PFSK-1 (cell line): Measurements from ENCODE around the gene LRRC3.

Source experiments
- FOXP2 ChIP-seq: optimal IDR thresholded peaks from 2 replicates; pipeline ENCODE3; 2011; ENCODE audit warnings: borderline replicate concordance, control low read depth, inconsistent platforms; ENCODE audit not compliant: insufficient read depth; ENCODE audit errors: extremely low read length, extremely low read depth
- POLR2AphosphoS5 ChIP-seq: IDR thresholded peaks from 2 replicates; pipeline ENCODE4 v1.6.1; 2012; ENCODE audit warnings: low read depth, mild to moderate bottlenecking, control low read depth, low read length, moderate library complexity
- SIN3A ChIP-seq: IDR thresholded peaks from 2 replicates; pipeline ENCODE4 v1.6.1; 2012; ENCODE audit warnings: mild to moderate bottlenecking, low read length, moderate library complexity, borderline replicate concordance; ENCODE audit not compliant: insufficient read depth
- TAF1 ChIP-seq: IDR thresholded peaks from 2 replicates; pipeline ENCODE4 v1.6.1; 2012; ENCODE audit warnings: low read length, control low read depth, borderline replicate concordance; ENCODE audit not compliant: insufficient read depth
- TF ChIP-seq, protein P1 (sequence below), 2 experiments: IDR thresholded peaks; 2 replicates each; pipeline versions ENCODE4 v1.6.1 to v1.8.0; 2011 to 2012; ENCODE audit warnings: low read depth in 2 of 2, low read length in 2 of 2, control low read depth in 1 of 2, inconsistent platforms in 1 of 2, mild to moderate bottlenecking in 1 of 2, moderate library complexity in 1 of 2; ENCODE audit not compliant: insufficient read depth in 1 of 2

LRRC3 gene

DNA sequence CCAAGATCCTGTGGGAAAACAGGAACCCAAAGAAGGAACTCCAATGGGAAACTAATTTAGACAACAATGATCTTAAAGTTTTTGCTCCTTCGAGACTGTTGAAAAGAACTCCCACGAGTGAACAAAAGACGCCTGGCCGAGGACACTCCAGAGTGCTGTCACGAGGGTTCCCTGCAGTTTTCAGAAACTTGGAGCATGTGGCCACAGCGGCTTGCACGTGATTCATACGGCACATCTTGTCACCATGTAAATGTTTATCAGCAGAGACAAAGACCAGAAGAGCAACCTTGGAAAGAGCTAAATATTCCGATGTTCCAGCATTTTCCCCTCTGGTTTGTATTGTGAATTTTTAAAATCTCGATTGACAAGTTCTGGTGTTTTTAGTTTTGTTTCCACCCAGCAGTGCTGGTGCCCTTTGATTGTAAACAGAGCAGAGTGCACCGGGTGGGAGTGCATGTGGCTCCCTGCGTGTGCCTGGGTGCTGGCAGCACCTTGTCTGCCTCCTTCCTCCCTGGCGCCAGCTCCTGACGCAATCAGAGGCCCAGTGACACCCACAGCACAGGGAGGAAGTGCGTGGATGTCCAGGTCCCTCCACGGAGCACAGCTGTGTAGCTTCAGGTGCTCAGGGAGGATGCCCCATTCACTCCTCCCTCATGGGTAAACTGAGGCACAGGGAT, 23.0 kb downstream of the LRRC3 start:
- TF ChIP-seq TAF1, result no peak
- TF ChIP-seq POLR2AphosphoS5, result no peak
- TF ChIP-seq, protein P1, sequence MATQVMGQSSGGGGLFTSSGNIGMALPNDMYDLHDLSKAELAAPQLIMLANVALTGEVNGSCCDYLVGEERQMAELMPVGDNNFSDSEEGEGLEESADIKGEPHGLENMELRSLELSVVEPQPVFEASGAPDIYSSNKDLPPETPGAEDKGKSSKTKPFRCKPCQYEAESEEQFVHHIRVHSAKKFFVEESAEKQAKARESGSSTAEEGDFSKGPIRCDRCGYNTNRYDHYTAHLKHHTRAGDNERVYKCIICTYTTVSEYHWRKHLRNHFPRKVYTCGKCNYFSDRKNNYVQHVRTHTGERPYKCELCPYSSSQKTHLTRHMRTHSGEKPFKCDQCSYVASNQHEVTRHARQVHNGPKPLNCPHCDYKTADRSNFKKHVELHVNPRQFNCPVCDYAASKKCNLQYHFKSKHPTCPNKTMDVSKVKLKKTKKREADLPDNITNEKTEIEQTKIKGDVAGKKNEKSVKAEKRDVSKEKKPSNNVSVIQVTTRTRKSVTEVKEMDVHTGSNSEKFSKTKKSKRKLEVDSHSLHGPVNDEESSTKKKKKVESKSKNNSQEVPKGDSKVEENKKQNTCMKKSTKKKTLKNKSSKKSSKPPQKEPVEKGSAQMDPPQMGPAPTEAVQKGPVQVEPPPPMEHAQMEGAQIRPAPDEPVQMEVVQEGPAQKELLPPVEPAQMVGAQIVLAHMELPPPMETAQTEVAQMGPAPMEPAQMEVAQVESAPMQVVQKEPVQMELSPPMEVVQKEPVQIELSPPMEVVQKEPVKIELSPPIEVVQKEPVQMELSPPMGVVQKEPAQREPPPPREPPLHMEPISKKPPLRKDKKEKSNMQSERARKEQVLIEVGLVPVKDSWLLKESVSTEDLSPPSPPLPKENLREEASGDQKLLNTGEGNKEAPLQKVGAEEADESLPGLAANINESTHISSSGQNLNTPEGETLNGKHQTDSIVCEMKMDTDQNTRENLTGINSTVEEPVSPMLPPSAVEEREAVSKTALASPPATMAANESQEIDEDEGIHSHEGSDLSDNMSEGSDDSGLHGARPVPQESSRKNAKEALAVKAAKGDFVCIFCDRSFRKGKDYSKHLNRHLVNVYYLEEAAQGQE (IDR thresholded peaks at IDR 0.05; ENCODE audit: insufficient read depth in 1 of 2, low read depth in 2 of 2, low read length in 2 of 2), result no peak
- no peak for TF ChIP-seq SIN3A
- TF ChIP-seq FOXP2, result no peak

DNA sequence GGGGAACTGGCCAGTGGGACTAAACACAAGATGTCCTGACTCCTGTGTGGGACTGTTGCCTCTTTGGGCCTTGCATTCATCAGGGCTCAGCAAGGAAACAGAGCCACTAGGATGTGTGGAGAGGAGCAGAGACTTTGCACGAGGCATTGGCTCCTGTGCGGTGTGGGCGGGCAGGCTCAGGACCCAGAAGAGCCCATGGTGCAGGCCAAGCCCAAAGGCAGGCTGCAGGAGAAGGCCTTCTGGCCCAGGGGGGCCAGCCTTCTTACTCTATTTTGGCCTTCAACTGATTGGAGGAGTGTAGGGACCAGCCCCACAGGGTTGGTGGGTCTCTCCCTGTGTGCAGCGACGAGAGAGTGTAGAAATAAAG, 23.5 kb downstream of the LRRC3 start:
- TF ChIP-seq TAF1 (no peak), FOXP2 (no peak), SIN3A (no peak), POLR2AphosphoS5 (no peak)
- TF ChIP-seq, protein P1 (IDR thresholded peaks at IDR 0.05; ENCODE audit: insufficient read depth in 1 of 2, low read depth in 2 of 2, low read length in 2 of 2), result no peak

DNA sequence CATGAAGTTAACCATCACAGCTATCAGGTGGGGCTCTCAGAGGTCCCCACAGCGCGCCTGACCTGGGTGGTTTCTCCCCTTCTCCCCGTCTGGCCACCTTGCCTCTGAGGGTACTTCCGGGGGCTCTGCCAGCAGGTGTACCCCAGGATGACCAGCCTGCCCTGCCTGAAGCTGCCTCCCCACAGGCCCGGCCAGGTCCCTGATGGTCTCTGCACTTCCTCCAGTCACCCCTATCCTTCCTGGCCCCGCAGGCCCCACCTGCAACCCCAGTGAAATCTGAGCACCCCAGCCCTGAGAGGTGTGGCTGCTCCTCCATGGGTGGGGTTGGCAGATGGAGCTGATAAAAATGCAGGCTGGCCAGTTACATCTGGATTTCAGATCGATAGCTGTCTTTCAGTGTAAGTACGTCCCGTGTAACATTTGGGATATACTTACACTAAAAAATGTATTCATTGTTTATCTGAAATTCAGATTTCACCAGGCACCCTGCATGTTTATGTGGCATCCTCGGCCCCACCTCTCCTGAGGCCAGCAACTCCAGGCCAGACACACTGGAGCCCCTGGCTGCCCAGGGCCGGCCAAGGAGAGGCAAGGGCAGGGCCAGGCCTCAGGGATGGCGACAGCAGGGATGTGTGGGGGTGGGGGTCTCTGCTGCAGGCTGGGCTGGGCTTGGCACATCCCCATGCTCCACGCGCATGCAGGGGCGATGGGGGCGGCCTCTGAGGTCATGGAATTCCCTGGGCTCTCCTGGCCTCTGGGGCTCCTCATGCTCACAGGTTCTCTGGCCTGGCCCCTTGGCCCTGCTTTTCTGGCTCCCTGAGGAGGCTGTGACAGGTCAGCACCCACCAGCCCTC, 25.1 kb downstream of the LRRC3 start:
- TF ChIP-seq SIN3A, result no peak
- TF ChIP-seq TAF1, result no peak
- TF ChIP-seq POLR2AphosphoS5, result no peak
- TF ChIP-seq FOXP2, result no peak
- TF ChIP-seq, protein P1 (IDR thresholded peaks at IDR 0.05; ENCODE audit: insufficient read depth in 1 of 2, low read depth in 2 of 2, low read length in 2 of 2), result no peak

DNA sequence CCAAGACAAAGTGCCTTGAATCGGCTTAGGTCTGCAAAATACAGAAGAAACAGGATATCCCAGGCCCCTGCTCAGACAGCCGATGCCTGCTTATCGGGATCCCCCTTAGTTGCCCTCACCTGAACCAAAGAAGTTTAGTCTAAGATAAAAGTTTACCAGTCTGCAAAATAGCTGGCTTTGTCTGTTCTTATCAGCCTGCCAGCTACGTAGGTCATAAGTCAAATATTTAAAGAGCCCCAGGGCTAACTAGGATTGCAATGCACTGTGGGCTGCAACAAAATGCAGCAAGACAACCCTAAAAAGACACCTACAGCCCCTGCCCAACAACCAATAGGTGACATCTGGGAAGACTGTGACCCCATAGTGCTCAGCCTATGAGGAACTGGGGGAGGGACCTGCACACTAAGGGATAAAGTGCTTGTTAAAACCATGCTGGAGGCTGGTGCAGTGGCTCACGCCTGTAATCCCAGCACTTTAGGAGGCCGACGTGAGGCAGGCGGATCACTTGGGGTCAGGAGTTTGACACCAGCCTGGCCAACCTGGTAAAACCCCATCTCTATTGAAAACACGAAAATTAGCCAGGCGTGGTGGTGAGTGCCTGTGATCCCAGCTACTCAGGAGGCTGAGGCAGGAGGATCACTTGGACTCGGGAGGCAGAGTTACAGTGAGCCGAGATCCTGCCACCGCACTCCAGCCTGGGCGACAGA, 27.4 kb downstream of the LRRC3 start:
- TF ChIP-seq TAF1 (no peak), SIN3A (no peak), FOXP2 (no peak)
- TF ChIP-seq, protein P1 (IDR thresholded peaks at IDR 0.05; ENCODE audit: insufficient read depth in 1 of 2, low read depth in 2 of 2, low read length in 2 of 2), result no peak
